Measurements from ENCODE around the gene KLRK1. TPM values are rescaled to one million over a fixed set of nuclear protein-coding genes. Genes with fewer than 3 reads are reported as not detected.
"Not testable (repeated sequence)": the region's sequence is repeated elsewhere in the genome, so short reads cannot be mapped to it uniquely, and the experiment has no call there.

KLRK1 gene
- total and polyA plus RNA-seq, 2 donors (not counting 1 experiment from before 2014, with no cell fraction given): 0.84 to 2.1 TPM

DNA sequence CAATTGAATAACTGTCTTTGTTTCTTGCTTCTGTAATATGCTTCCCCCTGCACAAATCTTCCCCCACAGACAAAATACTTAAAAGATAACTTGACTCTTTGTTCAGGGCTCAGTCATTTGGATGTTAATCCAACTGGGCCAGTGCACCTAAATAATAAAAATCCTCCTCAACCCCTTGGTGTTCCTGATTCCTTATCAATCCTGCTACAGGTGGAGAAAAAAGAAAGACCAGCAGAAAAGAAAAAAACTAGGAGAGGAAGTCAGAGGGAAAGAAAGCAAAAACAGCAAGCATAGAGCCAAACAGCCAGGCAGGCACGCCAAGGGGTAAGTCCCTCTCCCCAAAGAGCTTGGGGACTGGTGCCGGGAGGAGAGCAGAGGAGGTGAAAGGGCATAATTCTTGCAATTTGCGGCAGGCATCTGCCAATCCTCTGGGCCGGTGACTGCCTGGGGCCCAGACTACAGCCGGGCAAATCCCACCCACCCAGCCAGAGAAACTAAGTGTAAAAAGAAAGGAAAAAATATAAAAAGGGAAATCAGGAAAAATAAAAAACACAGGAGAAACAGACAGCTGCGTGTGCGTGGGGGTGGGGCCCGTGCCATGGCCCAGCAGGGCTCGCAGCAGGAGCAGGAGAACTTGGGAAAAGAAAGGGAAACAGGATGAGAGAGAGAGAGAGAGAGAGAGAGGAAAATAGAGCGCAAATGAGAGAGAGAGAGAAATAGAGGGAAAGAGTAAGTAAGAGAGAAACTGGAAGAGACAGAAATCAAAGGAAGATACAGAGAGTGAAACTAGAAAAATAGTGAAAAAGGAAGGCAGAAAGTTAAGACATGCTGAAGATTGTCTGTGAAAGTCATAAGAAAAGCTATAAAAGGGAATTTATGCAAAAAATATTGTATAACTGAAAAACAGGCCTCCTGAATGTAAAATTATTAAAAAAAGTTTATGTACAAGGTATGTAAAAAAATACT is 21.4 kb downstream of the KLRK1 start:
- H3K4me3 ChIP-seq (ENCODE audit: control extremely low read depth in 1 of 5, extremely low read depth in 1 of 5, insufficient read depth in 1 of 5, low read depth in 2 of 5, low read length in 4 of 5): no peak overlapping the region
- POLR2A ChIA-PET: no interaction called here
- ATAC-seq (ENCODE audit: low read depth): no peak
- Mint-ChIP-seq H3K4me1 (peaks cover 12% of the 10 kb centered on the region), H3K9me3 (ENCODE audit: insufficient read depth) (no peaks in the 10 kb centered on the region), H3K4me3 (no peak overlapping the region), H3K27me3 (no peaks in the 10 kb centered on the region), H3K27ac (no peak overlapping the region)
- peaks cover 0 to 7% (median 0%) of the 10 kb centered on the region in 3 donors for H3K9me3 ChIP-seq (ENCODE audit: control extremely low read depth in 1 of 3, control insufficient read depth in 2 of 3, insufficient read depth in 1 of 3, low read length in 2 of 3)
- DNase-seq: no peak
- H3K4me1 ChIP-seq (ENCODE audit: control insufficient read depth in 2 of 2, insufficient read depth in 2 of 2, low read length in 2 of 2): peaks cover 38 to 41% of the 10 kb centered on the region in 2 donors
- TF ChIP-seq, protein P1, sequence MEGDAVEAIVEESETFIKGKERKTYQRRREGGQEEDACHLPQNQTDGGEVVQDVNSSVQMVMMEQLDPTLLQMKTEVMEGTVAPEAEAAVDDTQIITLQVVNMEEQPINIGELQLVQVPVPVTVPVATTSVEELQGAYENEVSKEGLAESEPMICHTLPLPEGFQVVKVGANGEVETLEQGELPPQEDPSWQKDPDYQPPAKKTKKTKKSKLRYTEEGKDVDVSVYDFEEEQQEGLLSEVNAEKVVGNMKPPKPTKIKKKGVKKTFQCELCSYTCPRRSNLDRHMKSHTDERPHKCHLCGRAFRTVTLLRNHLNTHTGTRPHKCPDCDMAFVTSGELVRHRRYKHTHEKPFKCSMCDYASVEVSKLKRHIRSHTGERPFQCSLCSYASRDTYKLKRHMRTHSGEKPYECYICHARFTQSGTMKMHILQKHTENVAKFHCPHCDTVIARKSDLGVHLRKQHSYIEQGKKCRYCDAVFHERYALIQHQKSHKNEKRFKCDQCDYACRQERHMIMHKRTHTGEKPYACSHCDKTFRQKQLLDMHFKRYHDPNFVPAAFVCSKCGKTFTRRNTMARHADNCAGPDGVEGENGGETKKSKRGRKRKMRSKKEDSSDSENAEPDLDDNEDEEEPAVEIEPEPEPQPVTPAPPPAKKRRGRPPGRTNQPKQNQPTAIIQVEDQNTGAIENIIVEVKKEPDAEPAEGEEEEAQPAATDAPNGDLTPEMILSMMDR (IDR thresholded peaks at IDR 0.05): no peak
- TF ChIP-seq EZH2 (IDR thresholded peaks at IDR 0.05; ENCODE audit: borderline replicate concordance, insufficient read depth, low read depth, low read length, poor library complexity, severe bottlenecking): no peak
- no peak overlapping the region for H3K9ac ChIP-seq (ENCODE audit: low read length)
- no peaks in the 10 kb centered on the region for H3K36me3 ChIP-seq (replicated peaks in 1 of 2; ENCODE audit: control extremely low read depth in 1 of 2, control insufficient read depth in 1 of 2, extremely low read depth in 1 of 2, insufficient read depth in 2 of 2, low read length in 1 of 2)
- 100% methylated on average over 3 of the region's 10 CpGs for WGBS (ENCODE audit: insufficient coverage)
- CTCF ChIA-PET: no interaction called here
- no peak overlapping the region for H2AFZ ChIP-seq (ENCODE audit: insufficient read depth, low read depth, low read length, poor library complexity, severe bottlenecking)
- no peak overlapping the region for H3K27ac ChIP-seq (ENCODE audit: low read length in 2 of 2)
- no peaks in the 10 kb centered on the region for H3K27me3 ChIP-seq (replicated peaks in 1 of 4; ENCODE audit: control extremely low read depth in 1 of 4, control insufficient read depth in 3 of 4, insufficient read depth in 4 of 4, low read length in 3 of 4)
- H3K4me2 ChIP-seq (replicated peaks; ENCODE audit: low read depth, low read length, poor library complexity, severe bottlenecking): no peak overlapping the region
- H3K79me2 ChIP-seq (ENCODE audit: control insufficient read depth, insufficient read depth, low read length): peaks cover 5% of the 10 kb centered on the region
- H4K20me1 ChIP-seq (ENCODE audit: control insufficient read depth, insufficient read depth, low read length, poor library complexity, severe bottlenecking): no peaks in the 10 kb centered on the region
- intact Hi-C loops (cut with micrococcal nuclease): no loop called here

DNA sequence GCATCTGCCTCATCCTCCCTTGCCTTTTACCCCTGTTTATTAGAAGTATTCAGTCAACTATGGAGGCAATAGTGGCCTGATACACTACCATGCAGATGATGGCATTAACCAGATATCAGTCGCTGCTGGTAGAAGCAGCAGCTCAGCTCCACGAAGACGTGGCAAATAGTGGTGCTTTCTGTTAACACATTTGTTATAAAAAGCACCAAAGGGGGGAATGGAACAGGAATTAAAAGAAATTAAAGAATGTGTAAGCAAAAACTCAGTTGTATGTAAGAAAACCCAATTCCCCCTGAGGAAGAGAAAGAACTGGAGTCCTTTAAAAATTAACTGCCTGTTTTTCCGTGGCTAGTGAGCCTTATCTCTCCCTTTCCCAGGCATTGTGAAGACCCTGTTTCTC is 22.1 kb downstream of the KLRK1 start:
- ATAC-seq (ENCODE audit: low read depth); H3K4me1 Mint-ChIP-seq; H3K4me2 ChIP-seq (replicated peaks; ENCODE audit: low read depth, low read length, poor library complexity, severe bottlenecking); CTCF ChIA-PET; H3K79me2 ChIP-seq (ENCODE audit: control insufficient read depth, insufficient read depth, low read length); intact Hi-C loops (cut with micrococcal nuclease); H2AFZ ChIP-seq (ENCODE audit: insufficient read depth, low read depth, low read length, poor library complexity, severe bottlenecking); H3K4me3 ChIP-seq (ENCODE audit: control extremely low read depth in 1 of 5, extremely low read depth in 1 of 5, insufficient read depth in 1 of 5, low read depth in 2 of 5, low read length in 4 of 5); H3K27ac Mint-ChIP-seq; DNase-seq; H3K27ac ChIP-seq (ENCODE audit: low read length in 2 of 2); H3K27me3 ChIP-seq (replicated peaks in 1 of 4; ENCODE audit: control extremely low read depth in 1 of 4, control insufficient read depth in 3 of 4, insufficient read depth in 4 of 4, low read length in 3 of 4); POLR2A ChIA-PET; H3K4me3 Mint-ChIP-seq; H3K36me3 ChIP-seq (replicated peaks in 1 of 2; ENCODE audit: control extremely low read depth in 1 of 2, control insufficient read depth in 1 of 2, extremely low read depth in 1 of 2, insufficient read depth in 2 of 2, low read length in 1 of 2); H3K9me3 ChIP-seq (ENCODE audit: control extremely low read depth in 1 of 3, control insufficient read depth in 2 of 3, insufficient read depth in 1 of 3, low read length in 2 of 3); H3K27me3 Mint-ChIP-seq; H3K9me3 Mint-ChIP-seq (ENCODE audit: insufficient read depth); H4K20me1 ChIP-seq (ENCODE audit: control insufficient read depth, insufficient read depth, low read length, poor library complexity, severe bottlenecking); H3K9ac ChIP-seq (ENCODE audit: low read length): not testable (repeated sequence)
- WGBS (ENCODE audit: insufficient coverage): no CpG with 5 or more reads among the region's 4 CpGs
- H3K4me1 ChIP-seq (ENCODE audit: control insufficient read depth in 2 of 2, insufficient read depth in 2 of 2, low read length in 2 of 2): peaks cover 41 to 46% of the 10 kb centered on the region in 2 donors
